Tibial nerve (tissue), 3 donors: Measurements from ENCODE around the gene GLYAT.

Experiments used
- POLR2A ChIP-seq, 2 donors: fragments of 450-650 bp; IDR thresholded peaks; one replicate each; pipeline ENCODE4 v1.6.1; 2017; ENCODE audit warnings: antibody characterized with exemption in 2 of 2, mild to moderate bottlenecking in 2 of 2, moderate library complexity in 2 of 2
- TF ChIP-seq, protein P1 (sequence below), 5 experiments: fragments of 200-600 bp in 3 of 5; fragments of 450-650 bp in 2 of 5; sonication (generic) in 3 of 5; IDR thresholded peaks; one replicate each; pipeline ENCODE4 v1.5.1; 2016 to 2019; ENCODE audit warnings: antibody characterized with exemption in 5 of 5, mild to moderate bottlenecking in 3 of 5, moderate library complexity in 2 of 5

DNA sequence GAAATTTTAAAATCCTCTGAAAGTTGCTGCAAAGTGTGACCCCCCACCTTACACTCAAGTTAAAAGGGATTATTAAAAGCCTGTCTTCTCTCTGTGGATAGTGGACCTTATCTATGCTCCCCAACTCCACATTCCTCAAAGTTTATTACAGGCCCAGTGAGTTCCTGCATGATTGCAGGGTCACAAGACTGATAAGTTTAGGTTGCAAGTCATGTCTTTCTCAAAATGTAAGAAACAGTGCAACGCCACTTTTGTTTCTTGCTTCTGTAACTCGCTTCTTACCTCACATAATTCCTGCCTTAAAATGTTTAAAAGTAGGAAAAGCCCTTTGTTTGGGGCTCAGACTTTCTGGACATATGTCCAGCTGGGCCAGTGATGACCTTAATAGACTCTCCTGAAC lies 38.4 kb upstream of the GLYAT start:
- TF ChIP-seq, protein P1, sequence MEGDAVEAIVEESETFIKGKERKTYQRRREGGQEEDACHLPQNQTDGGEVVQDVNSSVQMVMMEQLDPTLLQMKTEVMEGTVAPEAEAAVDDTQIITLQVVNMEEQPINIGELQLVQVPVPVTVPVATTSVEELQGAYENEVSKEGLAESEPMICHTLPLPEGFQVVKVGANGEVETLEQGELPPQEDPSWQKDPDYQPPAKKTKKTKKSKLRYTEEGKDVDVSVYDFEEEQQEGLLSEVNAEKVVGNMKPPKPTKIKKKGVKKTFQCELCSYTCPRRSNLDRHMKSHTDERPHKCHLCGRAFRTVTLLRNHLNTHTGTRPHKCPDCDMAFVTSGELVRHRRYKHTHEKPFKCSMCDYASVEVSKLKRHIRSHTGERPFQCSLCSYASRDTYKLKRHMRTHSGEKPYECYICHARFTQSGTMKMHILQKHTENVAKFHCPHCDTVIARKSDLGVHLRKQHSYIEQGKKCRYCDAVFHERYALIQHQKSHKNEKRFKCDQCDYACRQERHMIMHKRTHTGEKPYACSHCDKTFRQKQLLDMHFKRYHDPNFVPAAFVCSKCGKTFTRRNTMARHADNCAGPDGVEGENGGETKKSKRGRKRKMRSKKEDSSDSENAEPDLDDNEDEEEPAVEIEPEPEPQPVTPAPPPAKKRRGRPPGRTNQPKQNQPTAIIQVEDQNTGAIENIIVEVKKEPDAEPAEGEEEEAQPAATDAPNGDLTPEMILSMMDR (IDR thresholded peaks at IDR 0.05) = no peak
- no peak for TF ChIP-seq POLR2A (IDR thresholded peaks at IDR 0.05)
